Fibroblast of lung (primary cell): ENCODE data around the gene DNAJC28.

Source experiments
- CTCF ChIP-seq, 2 donors: IDR thresholded peaks in 1 of 2; conservative IDR thresholded peaks in 1 of 2; 1 replicate in 1 of 2; 2 replicates in 1 of 2; pipeline ENCODE4 v1.5.1; 2011 to 2012; ENCODE audit warnings: low read length in 2 of 2, control low read depth in 1 of 2, inconsistent platforms in 1 of 2, low read depth in 1 of 2, mild to moderate bottlenecking in 1 of 2
- EZH2 ChIP-seq: IDR thresholded peaks from 2 replicates; pipeline ENCODE4 v1.5.1; 2012; ENCODE audit warnings: low read length, control low read depth, mild to moderate bottlenecking; ENCODE audit errors: missing control alignments

GRCh38 chr21:33481314-33481943 lies 10.1 kb downstream of the DNAJC28 start:
- no peak for TF ChIP-seq CTCF (conservative IDR thresholded peaks at IDR 0.05 in 1 of 2, IDR thresholded peaks at IDR 0.05 in 1 of 2; ENCODE audit: low read depth in 1 of 2, low read length in 2 of 2)
- TF ChIP-seq EZH2: no peak
